ENCODE data around the gene GPS1.

GPS1 gene

GRCh38 chr17:82092094-82092586, 40.4 kb downstream of the GPS1 start:
- no peak overlapping the region for H3K4me3 ChIP-seq (replicated peaks in 1 of 2; ENCODE audit: low read depth in 2 of 2, low read length in 2 of 2)
- TF ChIP-seq CTCF (IDR thresholded peaks at IDR 0.05; ENCODE audit: low read depth, low read length), result no peak
- DNase-seq (ENCODE audit: low read depth in 2 of 2), result no peak

GRCh38 chr17:82092628-82092994, 40.9 kb downstream of the GPS1 start:
- no peak for DNase-seq (ENCODE audit: low read depth in 2 of 2)
- no peak overlapping the region for H3K4me3 ChIP-seq (replicated peaks in 1 of 2; ENCODE audit: low read depth in 2 of 2, low read length in 2 of 2)
- TF ChIP-seq CTCF (IDR thresholded peaks at IDR 0.05; ENCODE audit: low read depth, low read length), result no peak

GRCh38 chr17:82092995-82093751, 41.5 kb downstream of the GPS1 start:
- no peak for DNase-seq (ENCODE audit: low read depth in 2 of 2)
- TF ChIP-seq CTCF (IDR thresholded peaks at IDR 0.05; ENCODE audit: low read depth, low read length), result no peak
- no peak overlapping the region for H3K4me3 ChIP-seq (replicated peaks in 1 of 2; ENCODE audit: low read depth in 2 of 2, low read length in 2 of 2)

GRCh38 chr17:82094931-82095776, 43.5 kb downstream of the GPS1 start:
- no peak for DNase-seq (ENCODE audit: low read depth in 2 of 2)
- TF ChIP-seq CTCF (IDR thresholded peaks at IDR 0.05; ENCODE audit: low read depth, low read length), result no peak
- peak overlapping the region in 1 of 2 donors; percentile 77 for H3K4me3 ChIP-seq (replicated peaks in 1 of 2; ENCODE audit: low read depth in 2 of 2, low read length in 2 of 2)

GRCh38 chr17:82095777-82096708, 44.3 kb downstream of the GPS1 start:
- DNase-seq (ENCODE audit: low read depth in 2 of 2), result no peak
- peak overlapping the region; percentile 72 to 77 for H3K4me3 ChIP-seq (replicated peaks in 1 of 2; ENCODE audit: low read depth in 2 of 2, low read length in 2 of 2)
- TF ChIP-seq CTCF (IDR thresholded peaks at IDR 0.05; ENCODE audit: low read depth, low read length), result no peak

GRCh38 chr17:82096709-82097183, 45.0 kb downstream of the GPS1 start:
- TF ChIP-seq CTCF (IDR thresholded peaks at IDR 0.05; ENCODE audit: low read depth, low read length), result no peak
- peak overlapping the region; percentile 72 to 77 for H3K4me3 ChIP-seq (replicated peaks in 1 of 2; ENCODE audit: low read depth in 2 of 2, low read length in 2 of 2)
- DNase-seq (ENCODE audit: low read depth in 2 of 2), result no peak

Measured in cardiac fibroblast (primary cell).